HL-60 (cell line): ENCODE data around the gene PLCB1.

ENCODE experiments used
- POLR2AphosphoS5 ChIP-seq: IDR thresholded peaks from 2 replicates; pipeline ENCODE4 v1.6.1; 2012; ENCODE audit warnings: low read depth
- SPI1 ChIP-seq: IDR thresholded peaks from 2 replicates; pipeline ENCODE4 v1.6.1; 2012; ENCODE audit warnings: low read depth, mild to moderate bottlenecking, borderline replicate concordance
- TF ChIP-seq, protein P1 (sequence below): IDR thresholded peaks from one replicate; pipeline ENCODE4 v1.5.1; 2011; ENCODE audit warnings: low read length, control low read depth, inconsistent platforms; ENCODE audit not compliant: insufficient read depth

DNA sequence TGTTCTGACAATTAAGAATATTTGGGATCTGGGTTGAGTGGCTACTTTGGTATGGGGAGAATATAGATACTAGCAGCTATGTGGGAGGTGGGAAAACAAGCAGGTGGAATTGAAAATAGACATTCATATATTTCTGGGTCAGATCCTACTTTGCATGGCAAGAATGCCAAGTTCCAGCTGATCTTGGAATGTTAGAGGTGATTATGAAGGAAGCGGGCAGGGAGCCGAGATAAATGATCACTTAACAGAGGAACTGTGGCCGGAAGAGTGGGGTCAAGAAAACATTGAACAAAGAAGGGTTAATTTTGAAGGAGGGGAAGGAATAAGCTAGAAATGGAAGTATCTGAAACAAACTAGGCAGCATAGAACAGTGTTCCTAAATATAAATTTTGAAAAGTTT, 15.4 kb downstream of the PLCB1 start:
- TF ChIP-seq, protein P1, sequence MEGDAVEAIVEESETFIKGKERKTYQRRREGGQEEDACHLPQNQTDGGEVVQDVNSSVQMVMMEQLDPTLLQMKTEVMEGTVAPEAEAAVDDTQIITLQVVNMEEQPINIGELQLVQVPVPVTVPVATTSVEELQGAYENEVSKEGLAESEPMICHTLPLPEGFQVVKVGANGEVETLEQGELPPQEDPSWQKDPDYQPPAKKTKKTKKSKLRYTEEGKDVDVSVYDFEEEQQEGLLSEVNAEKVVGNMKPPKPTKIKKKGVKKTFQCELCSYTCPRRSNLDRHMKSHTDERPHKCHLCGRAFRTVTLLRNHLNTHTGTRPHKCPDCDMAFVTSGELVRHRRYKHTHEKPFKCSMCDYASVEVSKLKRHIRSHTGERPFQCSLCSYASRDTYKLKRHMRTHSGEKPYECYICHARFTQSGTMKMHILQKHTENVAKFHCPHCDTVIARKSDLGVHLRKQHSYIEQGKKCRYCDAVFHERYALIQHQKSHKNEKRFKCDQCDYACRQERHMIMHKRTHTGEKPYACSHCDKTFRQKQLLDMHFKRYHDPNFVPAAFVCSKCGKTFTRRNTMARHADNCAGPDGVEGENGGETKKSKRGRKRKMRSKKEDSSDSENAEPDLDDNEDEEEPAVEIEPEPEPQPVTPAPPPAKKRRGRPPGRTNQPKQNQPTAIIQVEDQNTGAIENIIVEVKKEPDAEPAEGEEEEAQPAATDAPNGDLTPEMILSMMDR = no peak
- TF ChIP-seq POLR2AphosphoS5 (no peak), SPI1 (no peak)
